ENCODE results near the gene CNTF.
A peak's percentile ranks its signal among the peaks of the same experiment; 100 is the strongest.
"Not testable (repeated sequence)": the region's sequence is repeated elsewhere in the genome, so short reads cannot be mapped to it uniquely, and the experiment has no call there.

The CNTF gene, protein sequence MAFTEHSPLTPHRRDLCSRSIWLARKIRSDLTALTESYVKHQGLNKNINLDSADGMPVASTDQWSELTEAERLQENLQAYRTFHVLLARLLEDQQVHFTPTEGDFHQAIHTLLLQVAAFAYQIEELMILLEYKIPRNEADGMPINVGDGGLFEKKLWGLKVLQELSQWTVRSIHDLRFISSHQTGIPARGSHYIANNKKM

DNA sequence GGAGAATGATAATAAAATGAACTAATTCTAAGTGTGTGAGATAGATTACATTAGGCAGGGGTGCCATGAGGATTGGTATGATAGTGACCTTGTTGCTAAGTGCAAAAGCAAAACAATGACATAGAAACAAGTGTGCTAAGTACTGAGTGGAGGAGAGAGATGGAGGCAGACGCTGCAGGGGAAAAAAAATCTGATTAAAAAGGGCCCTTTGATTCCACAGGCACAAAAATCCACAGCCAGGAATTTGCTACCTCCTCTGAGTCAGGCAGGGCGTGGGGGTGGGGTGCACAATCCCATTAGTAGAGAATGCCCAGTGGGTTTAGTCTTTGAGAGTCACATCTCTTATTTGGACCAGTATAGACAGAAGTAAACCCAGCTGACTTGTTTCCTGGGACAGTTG is at the start of gene CNTF:
Gene CNTF, plus strand, starts transcription at position 322 of the 400 bp plus-strand sequence. CDS start 88 bp downstream, outside the sequence.
- DNase-seq = no peak

DNA sequence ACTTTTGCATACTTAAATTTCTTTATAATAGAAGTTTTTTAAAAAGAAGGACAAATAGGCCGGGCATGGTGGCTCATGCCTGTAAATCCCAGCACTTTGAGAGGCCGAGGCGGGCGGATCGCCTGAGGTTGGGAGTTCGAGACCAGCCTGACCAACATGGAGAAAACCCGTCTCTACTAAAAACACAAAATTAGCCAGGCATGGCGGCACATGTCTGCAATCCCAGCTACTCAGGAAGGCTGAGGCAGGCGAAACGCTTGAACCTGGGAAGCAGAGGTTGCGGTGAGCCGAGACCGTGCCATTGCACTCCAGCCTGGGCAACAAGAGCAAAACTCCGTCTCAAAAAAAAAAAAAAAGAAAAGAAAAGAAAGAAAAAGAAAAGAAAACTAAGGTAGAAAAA is 49.6 kb upstream of the CNTF start:
- not testable (repeated sequence) for DNase-seq

DNA sequence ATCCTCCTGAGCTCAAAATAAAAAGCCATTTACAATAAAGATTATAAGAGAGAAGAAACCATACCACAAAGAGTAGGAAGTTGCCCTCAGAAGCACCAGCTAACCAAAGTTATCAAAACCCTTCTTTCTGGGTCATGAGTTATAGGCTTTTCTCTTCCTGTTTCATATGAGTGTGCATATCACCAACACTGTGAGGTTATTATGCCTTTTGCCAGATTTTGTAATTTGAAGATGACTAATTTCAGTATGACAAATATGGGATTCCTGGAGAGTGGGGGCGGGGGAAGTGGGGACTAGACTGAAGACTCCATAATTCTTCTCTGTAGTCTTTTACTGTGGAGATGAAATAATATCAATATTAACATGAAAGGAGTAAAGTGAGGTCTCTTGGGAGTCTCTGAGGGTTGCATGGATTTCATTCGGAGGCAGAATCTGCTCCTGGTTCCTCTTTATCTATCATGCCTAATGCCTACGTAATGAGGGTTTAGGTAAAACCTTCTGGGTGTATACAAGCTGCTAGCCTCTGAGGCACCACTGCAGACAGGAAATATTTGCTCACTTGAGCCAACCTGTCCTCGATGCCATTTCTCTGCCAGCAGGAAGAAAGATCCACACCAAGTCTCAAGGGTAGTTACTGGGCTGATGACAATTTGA is 48.9 kb upstream of the CNTF start:
- DNase-seq = peak in 5 of 51 donors; percentile 3 to 39 (median 10)

DNA sequence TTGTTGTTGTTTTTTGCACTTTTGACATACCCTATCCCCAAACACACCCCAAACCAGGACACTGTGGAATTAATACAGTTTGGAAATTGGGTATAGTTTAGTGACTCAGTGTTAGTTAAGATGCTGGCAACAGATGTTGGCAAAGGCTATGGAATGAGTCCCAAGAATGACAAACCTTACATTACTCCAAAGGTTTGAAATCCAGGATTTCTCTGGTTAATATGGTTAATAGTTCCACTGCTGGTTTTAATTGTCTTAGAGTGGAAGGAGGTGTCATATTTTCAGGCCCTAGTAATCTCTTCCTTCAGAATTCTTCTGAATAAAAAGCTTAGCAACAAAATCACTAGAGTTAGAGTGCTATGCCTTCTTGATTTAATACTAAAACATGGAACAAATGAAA is 47.6 kb upstream of the CNTF start:
- no peak for DNase-seq

DNA sequence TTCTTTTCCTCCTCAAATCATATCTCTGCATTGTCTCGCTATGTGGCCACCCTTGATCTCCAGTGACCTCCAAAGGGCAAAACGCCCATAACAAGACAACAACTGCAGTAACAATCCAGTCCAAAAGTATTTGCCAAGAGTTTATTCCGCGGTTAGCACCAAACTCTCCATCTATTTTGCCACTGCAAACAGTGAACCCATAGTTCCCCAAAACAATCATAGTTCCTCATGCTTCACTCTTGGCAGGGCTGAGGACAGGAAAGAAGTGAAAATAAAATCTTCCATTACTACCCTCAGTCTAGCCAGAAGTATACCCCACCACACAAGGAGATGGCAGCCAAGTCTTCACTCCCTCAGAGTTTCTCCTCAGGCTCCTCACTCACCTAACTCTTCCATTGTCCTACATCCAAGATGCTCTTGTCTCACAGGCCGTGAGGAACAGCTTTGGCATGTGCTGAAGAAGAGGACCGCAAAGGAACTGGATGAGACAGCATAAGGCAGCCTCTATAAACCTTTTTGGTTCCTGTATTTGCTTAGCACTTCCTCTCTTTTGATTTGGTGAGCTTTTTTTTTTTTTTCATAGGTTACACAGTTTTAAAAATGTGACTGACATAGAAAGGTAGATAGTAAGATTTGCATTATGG is 47.0 kb upstream of the CNTF start, which contains the start of gene LPXN:
Gene LPXN, minus strand, starts transcription at position 480 of the 644 bp plus-strand sequence. Its CDS starts 84 bp downstream, at position 396.
- peak in 10 of 51 donors; percentile 13 to 47 (median 30) for DNase-seq

DNA sequence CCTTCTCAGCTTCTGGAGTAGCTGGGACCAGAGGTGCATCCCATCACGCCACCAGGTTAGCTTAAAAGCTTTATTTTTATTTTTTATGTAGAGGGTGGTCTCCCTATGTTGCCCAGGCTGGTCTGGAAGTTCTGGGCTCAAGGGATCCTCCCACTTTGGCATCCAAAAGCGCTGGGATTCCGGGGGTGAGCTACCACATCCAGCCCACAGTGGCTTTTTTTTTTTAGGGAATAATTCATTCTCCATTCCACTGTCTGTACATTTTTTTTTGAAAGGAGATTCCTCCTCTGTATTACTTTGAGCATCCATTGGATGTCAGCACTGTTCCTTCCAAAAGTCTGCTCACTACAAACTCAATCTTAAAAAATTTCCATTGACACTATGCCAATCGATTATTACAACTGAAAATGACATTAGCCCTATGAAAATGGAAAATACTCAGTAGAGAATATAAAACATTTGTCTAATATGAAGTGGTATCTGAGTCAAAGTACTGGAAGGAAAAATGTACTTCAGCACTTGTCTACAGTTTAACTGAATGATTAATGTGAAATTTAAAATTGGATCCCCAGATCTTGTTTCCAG is 45.5 kb upstream of the CNTF start:
- peak in 2 of 51 donors; percentile 11 to 58 for DNase-seq

DNA sequence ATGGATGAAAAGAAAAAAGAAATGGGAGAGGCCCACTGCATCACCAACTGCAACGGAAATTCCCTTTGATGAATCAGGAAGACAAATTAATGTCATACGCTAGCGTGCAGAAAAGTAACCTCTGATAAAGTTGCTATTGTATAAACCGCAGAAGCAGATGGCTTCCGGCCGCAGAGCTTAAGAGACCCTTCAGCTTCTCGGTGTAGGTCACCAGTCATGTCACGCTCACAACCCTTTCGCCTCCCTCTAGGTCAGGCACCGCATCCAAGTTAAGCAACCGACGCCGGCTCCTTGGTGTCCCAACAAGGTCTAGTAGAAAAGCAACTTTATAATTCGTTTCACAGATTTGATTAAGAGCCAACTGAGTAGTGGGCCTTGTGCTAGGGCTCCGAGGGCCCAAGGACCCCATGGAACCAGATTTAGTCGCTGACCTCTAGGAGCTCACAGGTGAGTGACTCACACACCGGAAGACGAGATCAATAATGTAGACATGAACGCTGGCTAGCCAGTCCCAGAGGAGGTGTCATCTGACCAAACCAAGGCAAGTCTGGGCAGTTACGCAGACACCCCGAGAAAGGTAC is 44.8 kb upstream of the CNTF start:
- DNase-seq = peak in 14 of 51 donors; percentile 29 to 69 (median 56)

DNA sequence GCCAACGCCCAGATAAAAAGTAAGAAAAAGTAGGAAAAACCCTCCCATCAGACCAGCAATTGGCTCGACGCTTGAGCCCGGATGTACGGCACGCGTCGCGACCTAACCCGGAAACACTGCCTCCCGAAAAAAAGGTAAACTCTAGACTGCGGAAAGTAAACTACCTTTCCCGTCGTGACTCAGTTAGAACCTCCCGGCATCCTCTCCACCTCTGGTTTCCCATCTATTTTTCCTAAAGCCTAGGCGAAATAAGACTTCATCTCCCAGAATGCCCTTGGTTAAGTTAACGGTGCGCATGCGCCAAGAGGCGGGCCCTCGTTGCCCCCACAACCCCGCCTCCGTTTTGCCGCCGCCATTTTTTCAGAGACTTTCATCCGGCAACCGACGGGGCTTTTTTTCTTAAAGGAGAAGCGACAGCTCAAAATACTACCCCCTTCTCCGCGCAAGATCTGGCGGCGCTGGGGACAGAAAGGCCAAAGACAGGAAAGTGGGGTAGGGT is 44.3 kb upstream of the CNTF start:
- peak; percentile 76 to 99 (median 91) for DNase-seq

DNA sequence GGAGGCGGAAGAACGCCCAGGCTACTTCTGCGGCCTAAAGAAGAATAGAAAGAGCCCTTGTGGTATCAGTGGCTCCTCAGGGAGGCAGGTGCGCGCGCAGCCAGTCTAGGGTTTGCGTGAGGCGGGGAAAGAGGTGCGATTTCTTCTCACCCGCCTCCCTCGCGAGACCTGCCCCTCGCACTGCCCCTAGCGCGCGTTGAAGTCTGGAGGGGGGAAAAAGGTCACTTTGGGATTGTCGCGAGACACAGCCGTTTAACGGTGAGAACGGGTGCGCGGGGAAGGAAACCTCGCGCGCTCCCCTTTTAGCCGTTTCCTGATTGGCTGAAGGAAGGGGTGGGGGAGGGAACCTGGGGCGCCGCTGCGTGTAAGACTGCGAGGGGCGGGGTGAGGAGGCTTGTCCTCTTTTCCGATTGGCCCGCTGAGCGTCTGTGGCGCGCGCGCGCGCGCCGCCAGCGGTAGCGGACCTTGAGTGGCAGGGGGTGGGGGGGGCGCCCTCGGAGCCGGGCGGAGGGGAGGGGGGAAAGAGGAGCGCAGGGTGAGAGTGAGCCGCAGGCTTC is 43.8 kb upstream of the CNTF start, which contains the start of gene ZFP91:
Gene ZFP91, plus strand, starts transcription at position 429 of the 557 bp plus-strand sequence. CDS start 219 bp downstream, outside the sequence.
- peak; percentile 82 to 99 (median 95) for DNase-seq

DNA sequence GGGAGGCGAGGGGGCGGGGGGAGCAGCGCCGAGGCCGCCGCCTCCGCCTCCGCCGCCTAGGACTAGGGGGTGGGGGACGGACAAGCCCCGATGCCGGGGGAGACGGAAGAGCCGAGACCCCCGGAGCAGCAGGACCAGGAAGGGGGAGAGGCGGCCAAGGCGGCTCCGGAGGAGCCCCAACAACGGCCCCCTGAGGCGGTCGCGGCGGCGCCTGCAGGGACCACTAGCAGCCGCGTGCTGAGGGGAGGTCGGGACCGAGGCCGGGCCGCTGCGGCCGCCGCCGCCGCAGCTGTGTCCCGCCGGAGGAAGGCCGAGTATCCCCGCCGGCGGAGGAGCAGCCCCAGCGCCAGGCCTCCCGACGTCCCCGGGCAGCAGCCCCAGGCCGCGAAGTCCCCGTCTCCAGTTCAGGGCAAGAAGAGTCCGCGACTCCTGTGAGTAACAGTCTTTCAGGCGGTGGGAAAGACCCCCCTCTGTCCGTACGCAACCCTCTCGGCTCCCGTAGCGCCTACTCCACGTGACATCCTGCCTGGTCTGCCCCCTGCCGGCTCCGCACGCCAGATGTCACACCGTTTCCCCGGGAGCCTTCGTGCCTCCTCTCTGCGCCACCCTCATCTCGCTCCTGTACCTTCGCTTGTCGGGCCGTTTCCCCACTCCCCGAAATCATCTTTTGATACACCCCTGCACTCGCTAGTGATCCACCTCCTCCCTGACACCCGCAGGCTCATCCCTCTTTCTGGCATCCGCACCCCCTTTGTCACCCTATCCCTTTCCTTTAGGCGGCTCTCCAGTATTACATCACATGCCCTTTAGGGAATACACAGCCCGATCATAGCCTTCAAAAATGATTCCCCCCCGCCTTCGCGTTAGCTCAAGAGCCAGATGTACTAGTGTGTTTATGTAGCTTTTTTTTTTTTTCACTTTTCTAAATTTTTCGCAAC is 43.0 kb upstream of the CNTF start:
- peak; percentile 44 to 95 (median 85) for DNase-seq

DNA sequence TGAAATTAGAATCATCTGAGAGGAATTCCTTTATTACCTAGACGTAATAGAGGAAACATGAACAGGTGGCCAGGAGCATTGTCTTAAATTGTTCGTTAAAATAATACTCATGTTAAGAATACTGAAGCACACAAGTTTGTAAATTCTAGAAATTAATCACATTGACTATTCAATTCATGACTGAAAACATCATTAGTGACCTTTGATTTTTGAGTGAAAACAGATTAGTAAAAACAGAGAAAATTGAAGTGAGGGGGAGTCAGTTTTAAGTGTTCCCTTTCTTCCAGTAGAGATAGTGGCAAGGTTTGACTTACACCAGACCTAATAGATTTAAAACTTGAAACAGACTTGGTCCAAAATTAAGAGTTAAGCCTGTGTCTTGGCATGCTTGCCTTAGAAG is 42.2 kb upstream of the CNTF start:
- DNase-seq = no peak

DNA sequence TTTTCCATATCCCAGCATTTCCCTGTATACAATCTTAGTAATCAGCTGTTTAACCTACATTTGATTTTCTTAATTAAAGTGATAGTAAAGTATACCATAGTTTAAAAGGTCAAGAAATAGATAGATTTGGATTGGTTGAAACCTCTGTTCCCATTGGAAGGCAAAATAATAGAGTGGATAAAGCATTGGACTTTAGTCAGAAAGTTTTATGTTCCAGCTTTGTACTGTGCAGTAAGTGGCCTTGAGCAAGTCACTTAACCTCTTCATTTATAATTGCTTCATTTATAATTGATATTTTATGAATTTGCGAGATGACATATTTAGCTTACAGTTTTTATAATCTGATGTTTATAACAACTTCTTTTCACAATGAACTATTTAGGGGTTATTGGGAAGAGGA is 40.0 kb upstream of the CNTF start:
- DNase-seq = no peak

DNA sequence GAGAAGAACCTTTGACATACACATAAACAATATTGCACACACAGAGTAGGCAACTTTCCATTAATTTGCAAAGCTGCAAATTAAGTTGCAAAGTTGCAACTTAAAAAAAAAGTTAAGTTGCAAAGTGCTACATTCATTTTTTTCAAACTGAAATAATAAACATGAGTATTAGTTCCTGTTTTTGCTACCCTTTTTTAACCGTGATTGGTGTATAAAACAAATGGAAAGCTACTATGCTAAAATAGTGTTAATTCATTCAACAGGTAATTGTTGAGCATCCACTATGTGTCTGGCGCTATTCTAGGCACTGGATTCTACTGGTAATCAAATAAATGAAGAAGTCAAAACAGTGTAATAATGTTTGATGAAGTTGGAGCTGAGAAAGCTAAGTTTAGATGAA is 35.5 kb upstream of the CNTF start:
- DNase-seq = no peak

DNA sequence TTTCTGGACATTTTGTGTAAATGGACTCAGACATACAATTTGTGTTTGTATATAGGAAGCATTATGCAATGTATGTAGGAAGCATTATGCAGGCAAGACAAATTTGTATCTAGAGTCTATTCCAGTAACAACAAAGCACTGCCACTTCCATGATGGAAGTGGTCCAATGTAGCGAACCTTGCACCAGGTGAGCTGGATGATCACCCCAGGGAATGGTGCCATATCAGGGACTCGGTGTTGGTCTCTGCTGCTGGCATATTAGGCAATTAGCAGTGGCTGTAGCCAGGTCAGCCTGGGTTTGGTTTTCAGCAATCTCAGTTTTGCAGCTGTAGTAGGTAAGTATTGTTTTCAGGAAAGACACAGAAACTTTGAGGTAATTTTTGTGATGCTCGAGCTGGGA is 30.8 kb upstream of the CNTF start:
- no peak for DNase-seq

DNA sequence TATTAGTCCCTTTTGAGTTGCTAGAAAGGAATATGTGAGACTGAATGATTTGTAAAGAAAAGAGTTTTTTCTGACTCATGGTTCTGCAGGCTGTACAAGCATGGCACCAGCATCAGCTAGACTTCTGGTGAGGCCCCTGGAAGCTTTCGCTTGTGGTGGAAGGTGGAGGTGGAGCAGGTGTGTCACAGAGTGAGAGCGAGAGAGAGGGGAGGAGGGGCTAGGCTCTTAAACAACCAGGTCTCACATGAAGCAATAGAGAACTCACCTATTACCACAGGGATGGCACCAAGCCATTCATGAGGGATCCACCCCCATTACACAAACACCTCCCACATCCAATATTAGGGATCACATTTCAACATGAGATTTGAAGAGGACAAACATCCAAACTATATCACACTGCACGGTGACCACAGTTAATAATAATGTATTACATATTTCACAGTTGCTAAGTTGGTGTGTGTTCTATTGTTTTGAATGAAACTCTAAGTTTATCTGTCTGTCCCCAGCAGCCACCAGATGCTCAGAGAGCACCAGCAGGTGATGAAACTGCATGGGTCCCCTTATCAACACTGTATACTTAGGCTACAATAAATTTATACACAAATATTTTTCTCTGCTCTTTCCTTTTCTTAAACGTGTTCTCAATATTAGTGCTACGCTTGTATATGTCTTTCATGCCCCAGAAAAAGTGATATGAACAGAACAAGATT is 29.5 kb upstream of the CNTF start:
- DNase-seq = no peak

DNA sequence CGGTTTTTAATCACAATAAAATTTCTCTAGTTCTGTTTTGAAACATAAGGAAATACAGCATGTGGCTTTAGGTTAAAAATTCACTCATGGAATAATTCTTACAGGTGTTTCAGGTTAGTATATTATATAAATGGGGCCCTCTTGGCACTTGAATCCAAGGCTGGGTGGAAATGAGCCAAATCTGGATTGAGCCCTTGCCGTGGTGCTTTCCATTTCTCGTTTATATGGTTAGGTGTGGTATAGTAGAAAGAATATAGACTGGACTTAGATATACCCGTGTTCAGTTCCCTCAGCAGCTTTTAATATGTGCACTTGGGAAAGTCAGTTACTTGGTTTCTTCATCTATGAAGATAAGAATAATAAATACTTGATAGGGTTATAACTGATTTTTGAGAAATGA is 27.6 kb upstream of the CNTF start:
- no peak for DNase-seq

DNA sequence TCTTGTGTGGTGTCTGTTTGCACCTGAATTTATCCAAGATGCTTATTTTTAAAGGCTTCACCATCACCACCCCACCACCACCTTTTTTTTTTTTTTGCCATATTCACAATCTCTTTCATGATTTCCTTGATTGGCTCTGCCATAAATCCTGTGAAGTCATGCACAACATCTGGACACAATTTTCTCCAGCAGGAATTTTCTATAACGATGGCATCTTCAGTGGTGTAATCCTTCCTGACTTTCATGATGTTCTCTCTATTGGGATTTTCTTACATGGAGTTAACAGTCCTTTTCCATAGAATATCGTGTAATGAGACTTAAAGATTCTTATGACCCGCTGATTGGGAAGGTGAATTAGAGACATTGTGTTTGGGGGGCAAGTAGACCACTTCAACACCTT is 25.8 kb upstream of the CNTF start:
- no peak for DNase-seq

DNA sequence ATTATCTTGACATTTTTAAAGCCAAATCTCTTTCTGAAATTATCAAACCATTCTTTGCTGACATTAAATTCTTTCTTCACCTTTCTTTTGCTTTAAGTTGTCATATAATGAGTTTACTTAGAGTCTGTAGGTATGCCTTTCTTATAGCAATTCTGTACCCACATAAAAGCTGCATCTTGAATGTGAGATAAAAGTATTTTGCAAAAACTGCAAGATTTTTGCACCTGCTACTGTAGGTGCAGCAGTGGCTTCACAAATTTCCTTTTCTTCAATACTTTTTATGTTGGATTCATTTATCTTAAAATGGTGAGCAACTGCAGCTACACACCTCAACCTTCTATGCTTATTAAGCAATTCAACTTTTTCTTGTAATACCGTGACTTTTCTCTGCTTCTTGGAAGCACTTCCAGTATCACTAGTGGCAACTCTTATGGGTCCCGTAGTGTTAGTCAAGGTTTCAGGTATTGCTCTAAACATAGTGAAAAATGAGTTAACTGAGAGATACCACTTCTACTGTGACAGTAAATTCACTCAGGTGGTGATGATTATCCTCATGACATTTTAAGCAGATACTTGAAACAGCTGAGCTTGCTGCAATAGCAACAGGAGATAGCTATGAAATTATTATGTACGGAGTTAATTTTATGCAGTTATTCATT is 24.9 kb upstream of the CNTF start:
- no peak for DNase-seq

DNA sequence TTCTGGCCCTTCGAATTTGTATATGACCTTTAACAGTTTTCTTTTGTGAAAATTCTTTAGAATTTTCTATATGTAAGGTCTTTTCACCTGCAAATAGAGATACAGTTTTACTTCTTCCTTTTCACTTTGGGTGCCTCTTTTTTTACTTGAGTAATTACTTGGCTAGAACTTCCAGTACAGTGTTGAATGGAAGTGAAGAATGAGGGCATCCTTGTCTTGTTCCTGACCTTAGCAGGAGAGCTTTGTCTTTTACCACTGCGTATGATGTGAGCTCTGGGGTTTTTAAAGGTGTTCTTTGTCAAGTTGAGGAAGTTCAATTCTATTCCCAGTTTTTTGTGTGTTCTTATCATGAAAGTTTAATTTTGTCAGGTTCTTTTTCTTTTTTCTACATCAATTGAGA is 22.0 kb upstream of the CNTF start:
- DNase-seq = no peak

Data from hypothalamus (tissue), 51 donors.